Prostate gland (tissue), 2 donors: ENCODE data around the gene TNP2.

Experiments used
- POLR2A ChIP-seq: fragments of 450-650 bp; IDR thresholded peaks from one replicate; pipeline ENCODE4 v1.6.1; 2016; ENCODE audit warnings: antibody characterized with exemption, mild to moderate bottlenecking
- TF ChIP-seq, protein P1 (sequence below), 4 experiments: fragments of 200-600 bp in 2 of 4; fragments of 450-650 bp in 2 of 4; sonication (generic) in 2 of 4; IDR thresholded peaks; 1 replicate in 3 of 4; 2 replicates in 1 of 4; pipeline ENCODE4 v1.5.1; 2016 to 2019; ENCODE audit warnings: antibody characterized with exemption in 4 of 4, mild to moderate bottlenecking in 2 of 4, moderate library complexity in 2 of 4

DNA sequence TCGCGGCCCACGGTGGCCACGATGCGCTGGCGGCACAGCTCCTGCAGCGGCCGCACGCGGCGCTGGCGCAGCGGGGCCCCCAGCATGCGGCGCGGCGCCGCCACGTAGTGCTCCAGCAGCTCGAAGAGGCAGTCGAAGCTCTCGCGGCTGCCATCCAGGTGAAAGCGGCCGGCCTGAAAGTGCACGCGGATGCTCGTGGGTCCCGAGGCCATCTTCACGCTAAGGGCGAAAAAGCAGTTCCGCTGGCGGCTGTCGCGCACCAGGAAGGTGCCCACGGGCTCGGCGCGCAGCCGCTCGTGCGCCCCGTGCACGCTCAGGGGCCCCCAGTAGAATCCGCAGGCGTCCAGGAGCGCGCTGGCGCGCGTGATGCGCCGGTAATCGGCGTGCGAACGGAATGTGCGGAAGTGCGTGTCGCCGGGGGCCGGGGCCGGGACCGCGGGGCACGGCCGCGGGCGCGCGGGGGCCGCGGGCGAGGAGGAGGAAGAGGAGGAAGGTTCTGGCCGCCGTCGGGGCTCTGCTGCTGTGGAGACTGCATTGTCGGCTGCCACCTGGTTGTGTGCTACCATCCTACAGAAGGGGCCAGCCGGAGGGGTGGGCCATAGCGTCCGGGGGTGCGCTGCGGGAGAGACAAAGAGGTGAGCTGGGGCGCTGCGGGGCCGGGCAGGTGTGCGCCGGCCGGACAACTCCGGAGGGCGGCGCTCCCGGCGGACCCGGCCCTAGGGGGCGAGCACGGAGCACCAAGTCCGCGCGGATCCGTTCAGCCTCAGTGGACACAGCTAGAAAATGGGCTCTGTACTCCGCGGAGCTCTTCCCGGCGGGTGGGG, 14.0 kb downstream of the TNP2 start:
- TF ChIP-seq, protein P1, sequence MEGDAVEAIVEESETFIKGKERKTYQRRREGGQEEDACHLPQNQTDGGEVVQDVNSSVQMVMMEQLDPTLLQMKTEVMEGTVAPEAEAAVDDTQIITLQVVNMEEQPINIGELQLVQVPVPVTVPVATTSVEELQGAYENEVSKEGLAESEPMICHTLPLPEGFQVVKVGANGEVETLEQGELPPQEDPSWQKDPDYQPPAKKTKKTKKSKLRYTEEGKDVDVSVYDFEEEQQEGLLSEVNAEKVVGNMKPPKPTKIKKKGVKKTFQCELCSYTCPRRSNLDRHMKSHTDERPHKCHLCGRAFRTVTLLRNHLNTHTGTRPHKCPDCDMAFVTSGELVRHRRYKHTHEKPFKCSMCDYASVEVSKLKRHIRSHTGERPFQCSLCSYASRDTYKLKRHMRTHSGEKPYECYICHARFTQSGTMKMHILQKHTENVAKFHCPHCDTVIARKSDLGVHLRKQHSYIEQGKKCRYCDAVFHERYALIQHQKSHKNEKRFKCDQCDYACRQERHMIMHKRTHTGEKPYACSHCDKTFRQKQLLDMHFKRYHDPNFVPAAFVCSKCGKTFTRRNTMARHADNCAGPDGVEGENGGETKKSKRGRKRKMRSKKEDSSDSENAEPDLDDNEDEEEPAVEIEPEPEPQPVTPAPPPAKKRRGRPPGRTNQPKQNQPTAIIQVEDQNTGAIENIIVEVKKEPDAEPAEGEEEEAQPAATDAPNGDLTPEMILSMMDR (IDR thresholded peaks at IDR 0.05): peak in 1 of 4 experiments; percentile 33
- no peak for TF ChIP-seq POLR2A
